GM18526 (cell line): ENCODE data around the gene SDE2.

Source experiments
- POLR2A ChIP-seq: IDR thresholded peaks from 3 replicates; pipeline ENCODE4 v1.6.1; 2011; ENCODE audit not compliant: insufficient read length; ENCODE audit errors: extremely low read depth

Gene SDE2

GRCh38 chr1:225937048-225937968, 61.8 kb downstream of the SDE2 start:
- no peak for TF ChIP-seq POLR2A

DNA sequence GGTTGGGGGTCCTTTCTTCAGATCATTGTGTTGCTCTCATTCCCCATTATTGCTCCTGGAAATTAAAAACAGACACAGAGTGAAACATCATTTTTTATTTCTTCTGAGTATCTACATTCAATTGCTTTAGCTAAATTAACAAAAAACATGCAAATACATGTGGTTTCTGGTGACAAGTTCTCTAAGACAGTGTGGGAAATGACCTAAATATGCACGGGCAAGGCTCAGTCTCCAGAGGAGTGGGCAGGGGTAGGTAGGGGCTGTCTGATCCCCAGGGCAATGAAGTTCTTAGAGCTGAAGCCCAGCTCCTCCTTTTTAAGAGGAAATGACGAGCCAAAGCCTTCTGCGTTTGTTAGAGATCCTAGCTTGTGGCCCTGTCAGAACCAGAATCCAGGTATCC, 62.6 kb downstream of the SDE2 start:
- no peak for TF ChIP-seq POLR2A

DNA sequence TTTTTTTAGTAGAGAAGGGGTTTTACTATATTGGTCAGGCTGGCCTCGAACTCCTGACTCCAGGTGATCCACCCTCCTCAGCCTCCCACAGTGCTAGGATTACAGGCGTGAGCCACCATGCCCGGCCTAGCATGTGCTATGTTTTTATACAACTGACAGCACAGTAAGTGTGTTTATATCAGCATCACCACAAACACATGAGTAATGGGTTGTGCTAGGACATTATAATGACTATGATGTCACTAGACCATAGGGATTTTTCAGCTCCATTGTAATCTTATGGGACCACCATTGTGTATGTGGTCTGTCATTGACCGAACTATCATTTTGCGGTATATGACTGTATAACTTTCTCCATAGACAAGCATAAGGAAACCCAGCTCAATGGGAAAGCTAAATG, 64.4 kb downstream of the SDE2 start:
- no peak for TF ChIP-seq POLR2A

- TF ChIP-seq POLR2A: no peak
Observed at GRCh38 chr1:225933072-225933471, 66.1 kb downstream of the SDE2 start.
